HCT116 (cell line): ENCODE measurements around the gene DMXL1. TPM values are rescaled to one million over a fixed set of nuclear protein-coding genes. Genes with fewer than 3 reads are reported as not detected.

Experiments
- ATAC-seq: fragments of 200-7000 bp; cut with Tn5 transposase; 2 replicates; pipeline ENCODE4 v1.9.1; 2020; ENCODE audit warnings: mild to moderate bottlenecking, moderate library complexity
- BruUV-seq: library from RNA; stranded (reverse); fragments of 400-500 nt; replicated peaks from 2 replicates; lab custom pipeline; 2021; lab: Mats Ljungman, UMichigan
- CTCF ChIA-PET: fragments of 300-600 bp; sonication (Branson Sonifier 250); formaldehyde crosslinking; loops from one replicate; lab custom pipeline; 2021; ENCODE audit warnings: antibody characterized with exemption; lab: Charles Lee
- POLR2A ChIA-PET: fragments of 300-600, 350-600 bp; sonication (Branson Sonifier 250); formaldehyde crosslinking; loops from one replicate; lab custom pipeline; 2021; ENCODE audit warnings: antibody characterized with exemption; lab: Charles Lee
- RAD21 ChIA-PET, 2 experiments: fragments of 300-600 bp; sonication (Branson Sonifier 250); formaldehyde crosslinking; loops; one replicate each; lab custom pipeline; 2023; ENCODE audit warnings: low total read pairs in 2 of 2; ENCODE audit not compliant: uncharacterized antibody in 2 of 2, unreplicated experiment in 2 of 2, low non-redundant PET in 1 of 2; lab: Charles Lee
- DNase-seq: peaks from one replicate; pipeline ENCODE4 v3.0.0-alpha.2; 2010; ENCODE audit warnings: low read depth, low spot score
- H2AFZ ChIP-seq: fragments of 200-600 bp; shearing (Covaris generic), sonication (generic); 2 replicates; pipeline ENCODE4 v1.6.1; 2017; ENCODE audit warnings: low read depth, mixed run types, mixed read lengths, antibody characterized with exemption, low read length; ENCODE audit not compliant: poor library complexity, severe bottlenecking
- H3K27ac ChIP-seq: 2 replicates; pipeline ENCODE4 v1.5.1; 2012; ENCODE audit warnings: low read depth, low read length
- H3K27me3 ChIP-seq: fragments of 200-600 bp; sonication (generic); 2 replicates; pipeline ENCODE4 v1.6.1; 2016; ENCODE audit warnings: mixed run types, low read length, mixed read lengths; ENCODE audit not compliant: insufficient read depth
- H3K36me3 ChIP-seq, 2 experiments: fragments of 200-500 bp in 1 of 2; fragments of 200-600 bp in 1 of 2; sonication (Bioruptor generic) in 1 of 2; sonication (generic) in 1 of 2; 2 replicates each; pipeline versions ENCODE4 v1.5.1 to v1.6.1; 2014 to 2016; ENCODE audit warnings: low read length in 2 of 2, inconsistent platforms in 1 of 2, mixed read lengths in 1 of 2, mixed run types in 1 of 2; ENCODE audit not compliant: insufficient read depth in 2 of 2, control insufficient read depth in 1 of 2
- H3K4me1 ChIP-seq, 2 experiments: fragments of 200-600 bp in 1 of 2; sonication (generic) in 1 of 2; 2 replicates each; pipeline versions ENCODE4 v1.5.1 to v1.6.1; 2012 to 2017; ENCODE audit warnings: low read length in 2 of 2, inconsistent platforms in 1 of 2, mild to moderate bottlenecking in 1 of 2, mixed read lengths in 1 of 2, mixed run types in 1 of 2, moderate library complexity in 1 of 2; ENCODE audit not compliant: insufficient read depth in 2 of 2, control insufficient read depth in 1 of 2
- H3K4me2 ChIP-seq: fragments of 200-600 bp; sonication (generic); 2 replicates; pipeline ENCODE4 v1.6.1; 2017; ENCODE audit warnings: mixed run types, low read length, mixed read lengths
- H3K4me3 ChIP-seq, 2 experiments: fragments of 200-600 bp in 1 of 2; sonication (generic) in 1 of 2; replicated peaks in 1 of 2; 2 replicates each; pipeline ENCODE4 v1.5.1; 2011 to 2016; ENCODE audit warnings: low read length in 2 of 2, control low read depth in 1 of 2, low read depth in 1 of 2, mild to moderate bottlenecking in 1 of 2, mixed read lengths in 1 of 2, mixed run types in 1 of 2
- H3K79me2 ChIP-seq: fragments of 200-600 bp; sonication (generic); 2 replicates; pipeline ENCODE4 v1.6.1; 2017; ENCODE audit warnings: mild to moderate bottlenecking, mixed run types, low read length, moderate library complexity, mixed read lengths; ENCODE audit not compliant: insufficient read depth
- H3K9ac ChIP-seq: fragments of 200-600 bp; sonication (generic); 2 replicates; pipeline ENCODE4 v1.6.1; 2016; ENCODE audit warnings: low read length, mixed read lengths
- H3K9me2 ChIP-seq: fragments of 200-600 bp; sonication (generic), shearing (Covaris generic); 2 replicates; pipeline ENCODE4 v1.6.1; 2017; ENCODE audit warnings: mixed run types, mild to moderate bottlenecking, moderate library complexity; ENCODE audit not compliant: insufficient read depth
- H3K9me3 ChIP-seq, 2 experiments: fragments of 200-500 bp in 1 of 2; fragments of 200-600 bp in 1 of 2; sonication (Bioruptor generic) in 1 of 2; sonication (generic) in 1 of 2; 2 replicates each; pipeline ENCODE4 v1.6.1; 2014 to 2017; ENCODE audit warnings: low read length in 2 of 2, mixed read lengths in 2 of 2, inconsistent platforms in 1 of 2, low read depth in 1 of 2, mild to moderate bottlenecking in 1 of 2, mixed run types in 1 of 2, moderate library complexity in 1 of 2; ENCODE audit not compliant: control insufficient read depth in 1 of 2, insufficient read depth in 1 of 2
- H4K20me1 ChIP-seq: fragments of 200-600 bp; sonication (generic), shearing (Covaris generic); 2 replicates; pipeline ENCODE4 v1.6.1; 2017; ENCODE audit warnings: mixed run types, mild to moderate bottlenecking, moderate library complexity; ENCODE audit not compliant: insufficient read depth
- EGR1 ChIP-seq: IDR thresholded peaks from 2 replicates; pipeline ENCODE4 v1.6.1; 2012; ENCODE audit warnings: low read depth
- ELF1 ChIP-seq: IDR thresholded peaks from 2 replicates; pipeline ENCODE4 v1.6.1; 2012; ENCODE audit warnings: low read depth, borderline replicate concordance
- EZH2 ChIP-seq: fragments of 200-600 bp; sonication (generic); IDR thresholded peaks from 2 replicates; pipeline ENCODE4 v1.6.1; 2017; ENCODE audit warnings: antibody characterized with exemption, mixed run types
- FOSL1 ChIP-seq: IDR thresholded peaks from 2 replicates; pipeline ENCODE4 v1.6.1; 2012; ENCODE audit warnings: low read depth
- JUND ChIP-seq: IDR thresholded peaks from 2 replicates; pipeline ENCODE4 v1.6.1; 2012
- POLR2A ChIP-seq: IDR thresholded peaks from 2 replicates; pipeline ENCODE4 v1.7.0; 2011; ENCODE audit warnings: borderline replicate concordance; ENCODE audit not compliant: insufficient read depth, insufficient read length; ENCODE audit errors: extremely low read depth
- POLR2AphosphoS5 ChIP-seq: IDR thresholded peaks from 2 replicates; pipeline ENCODE4 v1.6.1; 2011; ENCODE audit warnings: mild to moderate bottlenecking, low read depth, low read length, moderate library complexity
- RAD21 ChIP-seq: IDR thresholded peaks from 2 replicates; pipeline ENCODE4 v1.6.1; 2012; ENCODE audit warnings: low read depth, mild to moderate bottlenecking
- YY1 ChIP-seq: IDR thresholded peaks from 2 replicates; pipeline ENCODE4 v1.6.1; 2011; ENCODE audit warnings: low read length, low read depth, moderate library complexity, mild to moderate bottlenecking; ENCODE audit not compliant: insufficient replicate concordance; ENCODE audit errors: extremely low read depth
- intact Hi-C: fragments of 100-400 bp; cut with micrococcal nuclease; formaldehyde crosslinking; loops from 2 replicates; pipeline ENCODE4 v1.10.0; 2022
- total RNA-seq: library from RNA; stranded (reverse); gene quantifications from one replicate; pipeline ENCODE4 v1.2.1, GENCODE V29; 2021; ENCODE audit not compliant: unreplicated experiment
- TF ChIP-seq, protein P1 (sequence below): IDR thresholded peaks from 2 replicates; pipeline ENCODE4 v1.6.1; 2012; ENCODE audit warnings: low read depth
- TF ChIP-seq, protein P2 (sequence below): IDR thresholded peaks from 2 replicates; pipeline ENCODE4 v1.6.1; 2011; ENCODE audit warnings: mild to moderate bottlenecking, low read length, moderate library complexity; ENCODE audit not compliant: insufficient replicate concordance; ENCODE audit errors: extremely low read depth
- TF ChIP-seq, protein P3 (sequence below): IDR thresholded peaks from 2 replicates; pipeline ENCODE4 v1.6.1; 2012

The DMXL1 gene
- total RNA-seq, 1 experiment from 2014 or later, result 21.1 TPM

DNA sequence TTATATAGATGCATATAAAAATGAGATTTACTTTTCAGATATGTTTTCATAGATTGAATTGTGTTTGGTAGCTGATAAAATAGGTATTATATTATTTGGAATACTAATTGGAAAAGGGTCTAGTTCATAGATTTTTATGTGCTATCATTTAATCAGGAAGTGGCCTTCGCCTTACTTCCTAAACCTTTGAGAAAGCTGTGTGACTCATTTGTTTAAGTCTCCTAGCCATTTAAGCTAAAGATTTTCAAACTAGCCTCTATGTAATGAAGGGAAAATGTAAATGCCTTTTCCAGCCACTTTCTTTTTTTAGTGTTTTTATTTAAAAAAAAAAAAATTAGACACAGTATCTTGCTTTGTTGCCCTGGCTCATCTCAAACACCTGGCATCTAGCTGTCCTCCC is 97.5 kb downstream of the DMXL1 start:
- Histone ChIP-seq H3K27ac (no peak overlapping the region), H3K9me3 (no peaks in the 10 kb centered on the region), H3K4me2 (no peak overlapping the region), H4K20me1 (no peaks in the 10 kb centered on the region), H3K9ac (no peak overlapping the region), H3K27me3 (no peaks in the 10 kb centered on the region), H3K4me1 (no peaks in the 10 kb centered on the region), H3K9me2 (no peaks in the 10 kb centered on the region), H3K4me3 (no peak overlapping the region), H3K36me3 (no peaks in the 10 kb centered on the region), H3K79me2 (no peaks in the 10 kb centered on the region), H2AFZ (no peak overlapping the region)
- TF ChIP-seq ELF1 (no peak), POLR2A (no peak), FOSL1 (no peak), POLR2AphosphoS5 (no peak), EGR1 (no peak), YY1 (no peak), EZH2 (no peak), RAD21 (no peak), JUND (no peak)
- TF ChIP-seq, protein P1, sequence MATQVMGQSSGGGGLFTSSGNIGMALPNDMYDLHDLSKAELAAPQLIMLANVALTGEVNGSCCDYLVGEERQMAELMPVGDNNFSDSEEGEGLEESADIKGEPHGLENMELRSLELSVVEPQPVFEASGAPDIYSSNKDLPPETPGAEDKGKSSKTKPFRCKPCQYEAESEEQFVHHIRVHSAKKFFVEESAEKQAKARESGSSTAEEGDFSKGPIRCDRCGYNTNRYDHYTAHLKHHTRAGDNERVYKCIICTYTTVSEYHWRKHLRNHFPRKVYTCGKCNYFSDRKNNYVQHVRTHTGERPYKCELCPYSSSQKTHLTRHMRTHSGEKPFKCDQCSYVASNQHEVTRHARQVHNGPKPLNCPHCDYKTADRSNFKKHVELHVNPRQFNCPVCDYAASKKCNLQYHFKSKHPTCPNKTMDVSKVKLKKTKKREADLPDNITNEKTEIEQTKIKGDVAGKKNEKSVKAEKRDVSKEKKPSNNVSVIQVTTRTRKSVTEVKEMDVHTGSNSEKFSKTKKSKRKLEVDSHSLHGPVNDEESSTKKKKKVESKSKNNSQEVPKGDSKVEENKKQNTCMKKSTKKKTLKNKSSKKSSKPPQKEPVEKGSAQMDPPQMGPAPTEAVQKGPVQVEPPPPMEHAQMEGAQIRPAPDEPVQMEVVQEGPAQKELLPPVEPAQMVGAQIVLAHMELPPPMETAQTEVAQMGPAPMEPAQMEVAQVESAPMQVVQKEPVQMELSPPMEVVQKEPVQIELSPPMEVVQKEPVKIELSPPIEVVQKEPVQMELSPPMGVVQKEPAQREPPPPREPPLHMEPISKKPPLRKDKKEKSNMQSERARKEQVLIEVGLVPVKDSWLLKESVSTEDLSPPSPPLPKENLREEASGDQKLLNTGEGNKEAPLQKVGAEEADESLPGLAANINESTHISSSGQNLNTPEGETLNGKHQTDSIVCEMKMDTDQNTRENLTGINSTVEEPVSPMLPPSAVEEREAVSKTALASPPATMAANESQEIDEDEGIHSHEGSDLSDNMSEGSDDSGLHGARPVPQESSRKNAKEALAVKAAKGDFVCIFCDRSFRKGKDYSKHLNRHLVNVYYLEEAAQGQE, result no peak
- TF ChIP-seq, protein P2, sequence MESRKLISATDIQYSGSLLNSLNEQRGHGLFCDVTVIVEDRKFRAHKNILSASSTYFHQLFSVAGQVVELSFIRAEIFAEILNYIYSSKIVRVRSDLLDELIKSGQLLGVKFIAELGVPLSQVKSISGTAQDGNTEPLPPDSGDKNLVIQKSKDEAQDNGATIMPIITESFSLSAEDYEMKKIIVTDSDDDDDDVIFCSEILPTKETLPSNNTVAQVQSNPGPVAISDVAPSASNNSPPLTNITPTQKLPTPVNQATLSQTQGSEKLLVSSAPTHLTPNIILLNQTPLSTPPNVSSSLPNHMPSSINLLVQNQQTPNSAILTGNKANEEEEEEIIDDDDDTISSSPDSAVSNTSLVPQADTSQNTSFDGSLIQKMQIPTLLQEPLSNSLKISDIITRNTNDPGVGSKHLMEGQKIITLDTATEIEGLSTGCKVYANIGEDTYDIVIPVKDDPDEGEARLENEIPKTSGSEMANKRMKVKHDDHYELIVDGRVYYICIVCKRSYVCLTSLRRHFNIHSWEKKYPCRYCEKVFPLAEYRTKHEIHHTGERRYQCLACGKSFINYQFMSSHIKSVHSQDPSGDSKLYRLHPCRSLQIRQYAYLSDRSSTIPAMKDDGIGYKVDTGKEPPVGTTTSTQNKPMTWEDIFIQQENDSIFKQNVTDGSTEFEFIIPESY, result no peak
- TF ChIP-seq, protein P3, sequence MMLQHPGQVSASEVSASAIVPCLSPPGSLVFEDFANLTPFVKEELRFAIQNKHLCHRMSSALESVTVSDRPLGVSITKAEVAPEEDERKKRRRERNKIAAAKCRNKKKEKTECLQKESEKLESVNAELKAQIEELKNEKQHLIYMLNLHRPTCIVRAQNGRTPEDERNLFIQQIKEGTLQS, result no peak
- intact Hi-C loops, result no loop called here
- ChIA-PET CTCF (no interaction called here), POLR2A (no interaction called here), RAD21 (no interaction called here)
- no TSS peak for BruUV-seq
- ATAC-seq (no peak), DNase-seq (no peak)
